Mammary epithelial cell (primary cell): ENCODE measurements around the gene GLI1.

Experiments
- EZH2 ChIP-seq: IDR thresholded peaks from 2 replicates; pipeline ENCODE4 v1.6.1; 2012; ENCODE audit warnings: low read length, inconsistent platforms, borderline replicate concordance
- TF ChIP-seq, protein P1 (sequence below), 2 donors: IDR thresholded peaks in 1 of 2; conservative IDR thresholded peaks in 1 of 2; 2 replicates each; pipeline ENCODE4 v1.5.1; 2011 to 2012; ENCODE audit warnings: inconsistent platforms in 2 of 2, low read length in 2 of 2, mild to moderate bottlenecking in 2 of 2, control low read depth in 1 of 2, low read depth in 1 of 2; ENCODE audit not compliant: insufficient read depth in 1 of 2; ENCODE audit errors: extremely low read depth in 1 of 2

DNA sequence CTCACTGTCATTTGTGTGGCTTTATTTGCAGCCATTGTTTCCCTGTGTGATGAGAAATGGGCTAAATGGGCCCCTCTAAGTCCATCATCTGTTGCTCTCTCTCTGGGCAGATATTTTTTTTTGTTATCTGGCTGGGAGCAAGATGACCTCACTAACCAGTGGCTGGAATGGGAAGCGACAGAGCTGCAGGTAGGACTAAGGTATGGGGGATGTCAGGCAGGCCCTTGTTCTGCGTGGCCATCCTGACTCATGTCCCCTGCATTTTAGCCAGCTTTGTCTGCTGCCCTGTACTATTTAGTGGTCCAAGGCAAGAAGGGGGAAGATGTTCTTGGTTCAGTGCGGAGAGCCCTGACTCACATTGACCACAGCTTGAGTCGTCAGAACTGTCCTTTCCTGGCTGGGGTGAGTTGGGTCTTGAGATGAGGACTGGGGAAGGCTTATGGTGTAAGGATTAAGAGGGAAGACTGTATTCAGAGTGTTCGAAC is 29.6 kb downstream of the GLI1 start:
- TF ChIP-seq EZH2, result no peak
- TF ChIP-seq, protein P1, sequence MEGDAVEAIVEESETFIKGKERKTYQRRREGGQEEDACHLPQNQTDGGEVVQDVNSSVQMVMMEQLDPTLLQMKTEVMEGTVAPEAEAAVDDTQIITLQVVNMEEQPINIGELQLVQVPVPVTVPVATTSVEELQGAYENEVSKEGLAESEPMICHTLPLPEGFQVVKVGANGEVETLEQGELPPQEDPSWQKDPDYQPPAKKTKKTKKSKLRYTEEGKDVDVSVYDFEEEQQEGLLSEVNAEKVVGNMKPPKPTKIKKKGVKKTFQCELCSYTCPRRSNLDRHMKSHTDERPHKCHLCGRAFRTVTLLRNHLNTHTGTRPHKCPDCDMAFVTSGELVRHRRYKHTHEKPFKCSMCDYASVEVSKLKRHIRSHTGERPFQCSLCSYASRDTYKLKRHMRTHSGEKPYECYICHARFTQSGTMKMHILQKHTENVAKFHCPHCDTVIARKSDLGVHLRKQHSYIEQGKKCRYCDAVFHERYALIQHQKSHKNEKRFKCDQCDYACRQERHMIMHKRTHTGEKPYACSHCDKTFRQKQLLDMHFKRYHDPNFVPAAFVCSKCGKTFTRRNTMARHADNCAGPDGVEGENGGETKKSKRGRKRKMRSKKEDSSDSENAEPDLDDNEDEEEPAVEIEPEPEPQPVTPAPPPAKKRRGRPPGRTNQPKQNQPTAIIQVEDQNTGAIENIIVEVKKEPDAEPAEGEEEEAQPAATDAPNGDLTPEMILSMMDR (conservative IDR thresholded peaks at IDR 0.05 in 1 of 2, IDR thresholded peaks at IDR 0.05 in 1 of 2; ENCODE audit: extremely low read depth in 1 of 2, insufficient read depth in 1 of 2, low read depth in 1 of 2, low read length in 2 of 2), result no peak
